Measurements from ENCODE around the gene RYR2.
A peak's percentile ranks its signal among the peaks of the same experiment; 100 is the strongest.

RYR2 gene

DNA sequence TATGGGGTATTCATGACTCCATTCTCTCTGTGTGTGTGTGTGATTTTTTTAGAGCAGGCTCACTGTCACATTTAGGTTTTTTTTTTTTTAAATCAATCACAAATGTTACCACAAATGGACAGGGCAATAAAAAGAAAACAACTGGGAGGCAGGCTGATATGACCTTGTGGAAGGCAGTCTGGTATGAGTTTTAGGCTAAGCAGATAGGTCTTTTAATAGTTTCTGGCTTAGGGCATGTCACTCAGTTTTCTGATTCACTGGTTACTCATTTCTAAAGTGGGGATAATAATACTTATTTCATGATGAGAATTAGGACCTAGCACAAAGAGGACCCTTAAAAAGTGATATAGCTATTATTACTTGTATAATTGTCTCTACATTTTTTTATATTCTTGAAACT lies 278.9 kb downstream of the RYR2 start:
- no peaks in the 10 kb centered on the region for H3K27me3 Mint-ChIP-seq (ENCODE audit: low read depth, poor library complexity)
- H3K9me3 Mint-ChIP-seq = peaks cover 8% of the 10 kb centered on the region
- no peak overlapping the region for H3K4me3 Mint-ChIP-seq
- H3K4me1 Mint-ChIP-seq = no peaks in the 10 kb centered on the region
- no peaks in the 10 kb centered on the region for H3K36me3 Mint-ChIP-seq (ENCODE audit: low read depth)
- TF ChIP-seq, protein P1, sequence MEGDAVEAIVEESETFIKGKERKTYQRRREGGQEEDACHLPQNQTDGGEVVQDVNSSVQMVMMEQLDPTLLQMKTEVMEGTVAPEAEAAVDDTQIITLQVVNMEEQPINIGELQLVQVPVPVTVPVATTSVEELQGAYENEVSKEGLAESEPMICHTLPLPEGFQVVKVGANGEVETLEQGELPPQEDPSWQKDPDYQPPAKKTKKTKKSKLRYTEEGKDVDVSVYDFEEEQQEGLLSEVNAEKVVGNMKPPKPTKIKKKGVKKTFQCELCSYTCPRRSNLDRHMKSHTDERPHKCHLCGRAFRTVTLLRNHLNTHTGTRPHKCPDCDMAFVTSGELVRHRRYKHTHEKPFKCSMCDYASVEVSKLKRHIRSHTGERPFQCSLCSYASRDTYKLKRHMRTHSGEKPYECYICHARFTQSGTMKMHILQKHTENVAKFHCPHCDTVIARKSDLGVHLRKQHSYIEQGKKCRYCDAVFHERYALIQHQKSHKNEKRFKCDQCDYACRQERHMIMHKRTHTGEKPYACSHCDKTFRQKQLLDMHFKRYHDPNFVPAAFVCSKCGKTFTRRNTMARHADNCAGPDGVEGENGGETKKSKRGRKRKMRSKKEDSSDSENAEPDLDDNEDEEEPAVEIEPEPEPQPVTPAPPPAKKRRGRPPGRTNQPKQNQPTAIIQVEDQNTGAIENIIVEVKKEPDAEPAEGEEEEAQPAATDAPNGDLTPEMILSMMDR (IDR thresholded peaks at IDR 0.05) = no peak
- DNase-seq = no peak
- no peak overlapping the region for H3K27ac Mint-ChIP-seq

DNA sequence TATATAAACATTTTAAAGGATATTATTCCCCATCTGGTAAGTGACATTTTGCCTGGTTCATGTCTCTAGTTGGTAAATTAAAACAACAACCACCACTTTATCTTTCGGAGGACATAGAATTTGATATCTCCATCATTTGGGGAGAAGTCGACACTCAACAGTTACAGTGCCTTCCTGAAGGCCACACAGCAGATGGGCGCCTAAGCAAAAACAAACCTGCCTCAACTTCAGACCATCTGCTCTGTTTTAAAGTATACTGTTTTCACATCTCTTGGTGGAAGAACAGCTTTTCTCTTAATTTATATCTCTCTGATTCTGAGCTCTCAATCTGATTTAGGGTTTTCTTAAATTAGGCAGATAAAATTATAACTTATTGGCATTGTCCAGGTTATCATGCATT lies 282.2 kb downstream of the RYR2 start:
- Mint-ChIP-seq H3K9me3 (peaks cover 8% of the 10 kb centered on the region), H3K27ac (no peak overlapping the region), H3K4me1 (no peaks in the 10 kb centered on the region), H3K4me3 (no peak overlapping the region), H3K36me3 (ENCODE audit: low read depth) (no peaks in the 10 kb centered on the region), H3K27me3 (ENCODE audit: low read depth, poor library complexity) (no peaks in the 10 kb centered on the region)
- TF ChIP-seq, protein P1 (IDR thresholded peaks at IDR 0.05) = no peak
- no peak for DNase-seq

DNA sequence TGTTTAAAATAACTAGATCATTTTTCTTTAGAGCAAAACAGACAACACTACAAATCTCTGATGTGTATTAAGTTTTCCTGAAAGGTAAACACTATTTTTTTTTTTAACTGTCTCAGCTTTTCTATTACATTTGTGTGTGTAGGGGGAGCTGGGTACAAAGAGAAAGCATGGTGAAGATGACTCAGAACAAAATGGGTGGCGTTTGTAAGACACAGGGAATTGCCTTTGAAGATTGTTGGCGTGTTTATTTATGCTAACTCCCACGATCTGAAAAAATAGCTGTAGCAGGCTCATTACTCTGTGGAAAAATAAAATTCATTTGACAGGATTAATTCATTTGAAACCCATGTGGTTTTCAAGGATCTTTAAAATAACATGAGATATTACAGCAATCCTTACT lies 285.1 kb downstream of the RYR2 start:
- TF ChIP-seq, protein P1 (IDR thresholded peaks at IDR 0.05) = no peak
- Mint-ChIP-seq H3K36me3 (ENCODE audit: low read depth) (no peaks in the 10 kb centered on the region), H3K9me3 (peaks cover 8% of the 10 kb centered on the region), H3K4me3 (no peak overlapping the region), H3K27me3 (ENCODE audit: low read depth, poor library complexity) (no peaks in the 10 kb centered on the region), H3K4me1 (no peaks in the 10 kb centered on the region), H3K27ac (no peak overlapping the region)
- no peak for DNase-seq

DNA sequence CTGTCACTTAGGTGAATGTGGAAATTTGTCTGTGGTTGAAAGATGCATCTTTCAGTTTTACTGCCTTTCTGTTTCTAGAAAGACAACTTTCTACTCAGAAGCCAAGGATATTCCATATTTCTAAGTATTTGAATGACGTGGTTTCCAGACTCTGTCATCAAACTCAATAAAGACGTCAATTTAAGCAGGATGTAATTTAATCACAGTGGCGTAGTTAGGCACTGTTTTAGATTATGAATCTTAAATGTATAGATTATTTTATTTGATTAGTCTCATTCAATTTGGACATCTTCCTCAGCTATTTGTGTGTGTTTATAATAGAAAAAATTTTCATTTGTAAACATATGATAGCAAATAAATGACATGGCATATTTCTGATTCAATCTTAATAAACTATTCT lies 298.9 kb downstream of the RYR2 start:
- H3K27me3 Mint-ChIP-seq (ENCODE audit: low read depth, poor library complexity) = peaks cover 4% of the 10 kb centered on the region

DNA sequence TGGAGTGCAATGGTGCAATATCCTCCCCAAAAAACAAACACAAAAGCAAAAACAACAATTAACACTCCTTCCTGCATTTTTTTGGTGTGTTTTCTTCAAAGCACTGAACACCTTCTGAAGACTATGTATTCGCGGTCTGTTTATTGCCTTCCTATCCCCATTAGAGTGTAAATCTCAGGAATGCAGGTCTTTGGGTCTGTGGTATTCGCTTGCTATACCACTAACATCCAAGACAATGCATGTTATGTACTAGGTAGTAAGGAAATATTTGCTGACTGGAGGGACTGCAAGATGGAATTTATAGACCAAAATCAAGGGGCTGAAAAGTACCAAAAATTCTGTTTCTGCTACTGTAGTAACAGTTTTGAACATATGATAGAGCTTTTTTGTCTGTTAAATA lies 299.4 kb downstream of the RYR2 start:
- H3K36me3 Mint-ChIP-seq (ENCODE audit: low read depth) = no peaks in the 10 kb centered on the region
- TF ChIP-seq, protein P1 (IDR thresholded peaks at IDR 0.05) = no peak
- no peak overlapping the region for H3K4me3 Mint-ChIP-seq
- H3K4me1 Mint-ChIP-seq = no peaks in the 10 kb centered on the region
- H3K9me3 Mint-ChIP-seq = peaks cover 6% of the 10 kb centered on the region
- H3K27me3 Mint-ChIP-seq (ENCODE audit: low read depth, poor library complexity) = peaks cover 4% of the 10 kb centered on the region
- no peak for DNase-seq
- no peak overlapping the region for H3K27ac Mint-ChIP-seq

More for the DNA sequence above, 298.9 kb downstream of the RYR2 start:
- no peak overlapping the region for H3K27ac Mint-ChIP-seq
- no peak overlapping the region for H3K4me3 Mint-ChIP-seq
- H3K36me3 Mint-ChIP-seq (ENCODE audit: low read depth) = no peaks in the 10 kb centered on the region
- peaks cover 6% of the 10 kb centered on the region for H3K9me3 Mint-ChIP-seq
- H3K4me1 Mint-ChIP-seq = no peaks in the 10 kb centered on the region
- DNase-seq = no peak
- TF ChIP-seq, protein P1 (IDR thresholded peaks at IDR 0.05) = no peak

DNA sequence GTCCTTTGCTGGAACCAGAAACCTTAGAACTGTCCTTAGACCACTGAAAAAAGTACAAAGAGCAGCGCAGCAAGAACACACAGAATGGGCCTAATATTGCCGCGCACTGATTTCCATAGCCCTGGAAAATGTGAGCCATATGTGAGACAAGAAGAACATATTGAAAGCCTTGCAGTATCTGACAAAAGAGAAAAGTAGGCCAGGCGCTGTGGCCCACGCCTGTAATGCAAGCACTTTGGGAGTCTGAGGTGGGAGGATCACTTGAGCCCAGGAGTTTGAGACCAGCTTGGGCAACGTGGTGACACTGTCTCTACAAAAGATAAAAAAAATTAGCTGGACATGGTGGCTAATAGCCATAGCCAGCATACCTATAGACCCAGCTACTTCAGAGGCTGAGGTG lies 300.7 kb downstream of the RYR2 start:
- H3K27me3 Mint-ChIP-seq (ENCODE audit: low read depth, poor library complexity) = peaks cover 4% of the 10 kb centered on the region
- TF ChIP-seq, protein P1 (IDR thresholded peaks at IDR 0.05) = no peak
- peak overlapping the region; percentile 47 for H3K27ac Mint-ChIP-seq
- no peak overlapping the region for H3K4me3 Mint-ChIP-seq
- H3K9me3 Mint-ChIP-seq = peaks cover 6% of the 10 kb centered on the region
- H3K4me1 Mint-ChIP-seq = no peaks in the 10 kb centered on the region
- H3K36me3 Mint-ChIP-seq (ENCODE audit: low read depth) = no peaks in the 10 kb centered on the region
- no peak for DNase-seq

Measured in nephron progenitor cell (in vitro differentiated cells).